Panc1 (cell line): ENCODE data around the gene GAS7. TPM values are rescaled to one million over a fixed set of nuclear protein-coding genes. Genes with fewer than 3 reads are reported as not detected.

Experiments
- ATAC-seq: fragments of 200-7000 bp; cut with Tn5 transposase; 2 replicates; pipeline ENCODE4 v1.9.1; 2020; ENCODE audit warnings: mild to moderate bottlenecking, moderate library complexity
- BruUV-seq: library from RNA; stranded (reverse); fragments of 400-500 nt; replicated peaks from 2 replicates; lab custom pipeline; 2021; lab: Mats Ljungman, UMichigan
- CTCF ChIA-PET: fragments of 300-600 bp; sonication (Branson Sonifier 250); formaldehyde crosslinking; loops from one replicate; lab custom pipeline; 2022; ENCODE audit warnings: antibody characterized with exemption; lab: Charles Lee
- POLR2A ChIA-PET: fragments of 300-600 bp; sonication (Branson Sonifier 250); formaldehyde crosslinking; loops from one replicate; lab custom pipeline; 2022; ENCODE audit warnings: antibody characterized with exemption; lab: Charles Lee
- DNase-seq: peaks from one replicate; pipeline ENCODE4 v3.0.0-alpha.2; 2010; ENCODE audit warnings: low read depth, low spot score
- H3K27ac ChIP-seq: 2 replicates; pipeline ENCODE4 v1.5.1; 2011; ENCODE audit warnings: mild to moderate bottlenecking, low read length, inconsistent platforms
- H3K27me3 ChIP-seq: fragments of 200-500 bp; sonication (Bioruptor generic); 2 replicates; pipeline ENCODE4 v1.6.0; 2014; ENCODE audit warnings: low read length, inconsistent platforms; ENCODE audit not compliant: control insufficient read depth, insufficient read depth
- H3K36me3 ChIP-seq: fragments of 200-500 bp; sonication (Bioruptor generic); 2 replicates; pipeline ENCODE4 v1.5.1; 2014; ENCODE audit warnings: inconsistent platforms, mild to moderate bottlenecking, low read length, moderate library complexity; ENCODE audit not compliant: control insufficient read depth, insufficient read depth
- H3K4me1 ChIP-seq: 2 replicates; pipeline ENCODE4 v1.5.1; 2011; ENCODE audit warnings: inconsistent platforms, mild to moderate bottlenecking, low read length, moderate library complexity; ENCODE audit not compliant: control insufficient read depth, insufficient read depth
- H3K4me3 ChIP-seq, 2 experiments: 2 replicates each; pipeline ENCODE4 v1.5.1; 2011 to 2012; ENCODE audit warnings: low read depth in 2 of 2, low read length in 2 of 2, mild to moderate bottlenecking in 2 of 2, inconsistent platforms in 1 of 2, moderate library complexity in 1 of 2
- H3K9me3 ChIP-seq: fragments of 200-500 bp; sonication (Bioruptor generic); 2 replicates; pipeline ENCODE4 v1.5.1; 2014; ENCODE audit warnings: low read depth, mild to moderate bottlenecking, inconsistent platforms, low read length, moderate library complexity; ENCODE audit not compliant: control insufficient read depth, insufficient read depth
- CTCF ChIP-seq: fragments of 450-650 bp; IDR thresholded peaks from 2 replicates; pipeline ENCODE4 v1.5.1; 2017; ENCODE audit warnings: mild to moderate bottlenecking
- POLR2AphosphoS5 ChIP-seq: IDR thresholded peaks from 2 replicates; pipeline ENCODE4 v1.6.1; 2012; ENCODE audit warnings: mild to moderate bottlenecking, low read depth, low read length, moderate library complexity
- SIN3A ChIP-seq: IDR thresholded peaks from 2 replicates; pipeline ENCODE4 v1.6.1; 2012; ENCODE audit warnings: low read depth, mild to moderate bottlenecking, low read length, moderate library complexity, borderline replicate concordance; ENCODE audit not compliant: insufficient read depth
- TCF7L2 ChIP-seq: IDR thresholded peaks from 2 replicates; pipeline ENCODE4 v1.6.1; 2011; ENCODE audit warnings: mild to moderate bottlenecking, low read depth, low read length, inconsistent platforms
- in situ Hi-C: cut with HindIII; loops from 2 replicates; pipeline ENCODE4 v1.10.0; 2016; ENCODE audit warnings: low sequenced_read_pairs, low pct_unique_long_range_greater_than_20kb
- intact Hi-C: fragments of 100-400 bp; cut with micrococcal nuclease; formaldehyde crosslinking; loops from one replicate; pipeline ENCODE4 v1.10.0; 2022; ENCODE audit not compliant: unreplicated experiment
- total RNA-seq: library from RNA; stranded (reverse); gene quantifications from one replicate; pipeline ENCODE4 v1.2.1, GENCODE V29; 2021; ENCODE audit not compliant: unreplicated experiment
- TF ChIP-seq, protein P1 (sequence below), 2 experiments: IDR thresholded peaks; 2 replicates each; pipeline ENCODE4 v1.6.1; 2011 to 2012; ENCODE audit warnings: low read depth in 2 of 2, control low read depth in 1 of 2, low read length in 1 of 2, mild to moderate bottlenecking in 1 of 2, moderate library complexity in 1 of 2; ENCODE audit not compliant: insufficient read depth in 1 of 2

Gene GAS7
- total RNA-seq, 1 experiment from 2014 or later: 0.05 TPM

- TF ChIP-seq CTCF: no peak
- no peak for TF ChIP-seq TCF7L2
- TF ChIP-seq, protein P1, sequence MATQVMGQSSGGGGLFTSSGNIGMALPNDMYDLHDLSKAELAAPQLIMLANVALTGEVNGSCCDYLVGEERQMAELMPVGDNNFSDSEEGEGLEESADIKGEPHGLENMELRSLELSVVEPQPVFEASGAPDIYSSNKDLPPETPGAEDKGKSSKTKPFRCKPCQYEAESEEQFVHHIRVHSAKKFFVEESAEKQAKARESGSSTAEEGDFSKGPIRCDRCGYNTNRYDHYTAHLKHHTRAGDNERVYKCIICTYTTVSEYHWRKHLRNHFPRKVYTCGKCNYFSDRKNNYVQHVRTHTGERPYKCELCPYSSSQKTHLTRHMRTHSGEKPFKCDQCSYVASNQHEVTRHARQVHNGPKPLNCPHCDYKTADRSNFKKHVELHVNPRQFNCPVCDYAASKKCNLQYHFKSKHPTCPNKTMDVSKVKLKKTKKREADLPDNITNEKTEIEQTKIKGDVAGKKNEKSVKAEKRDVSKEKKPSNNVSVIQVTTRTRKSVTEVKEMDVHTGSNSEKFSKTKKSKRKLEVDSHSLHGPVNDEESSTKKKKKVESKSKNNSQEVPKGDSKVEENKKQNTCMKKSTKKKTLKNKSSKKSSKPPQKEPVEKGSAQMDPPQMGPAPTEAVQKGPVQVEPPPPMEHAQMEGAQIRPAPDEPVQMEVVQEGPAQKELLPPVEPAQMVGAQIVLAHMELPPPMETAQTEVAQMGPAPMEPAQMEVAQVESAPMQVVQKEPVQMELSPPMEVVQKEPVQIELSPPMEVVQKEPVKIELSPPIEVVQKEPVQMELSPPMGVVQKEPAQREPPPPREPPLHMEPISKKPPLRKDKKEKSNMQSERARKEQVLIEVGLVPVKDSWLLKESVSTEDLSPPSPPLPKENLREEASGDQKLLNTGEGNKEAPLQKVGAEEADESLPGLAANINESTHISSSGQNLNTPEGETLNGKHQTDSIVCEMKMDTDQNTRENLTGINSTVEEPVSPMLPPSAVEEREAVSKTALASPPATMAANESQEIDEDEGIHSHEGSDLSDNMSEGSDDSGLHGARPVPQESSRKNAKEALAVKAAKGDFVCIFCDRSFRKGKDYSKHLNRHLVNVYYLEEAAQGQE (IDR thresholded peaks at IDR 0.05; ENCODE audit: insufficient read depth in 1 of 2, low read depth in 2 of 2, low read length in 1 of 2): no peak
- no peak for TF ChIP-seq POLR2AphosphoS5
- H3K27me3 ChIP-seq: no peaks in the 10 kb centered on the region
- intact Hi-C loops (no loop called here), in situ Hi-C loops (no loop called here)
- BruUV-seq: no TSS peak
- H3K9me3 ChIP-seq: no peaks in the 10 kb centered on the region
- no peaks in the 10 kb centered on the region for H3K36me3 ChIP-seq
- ATAC-seq (no peak), DNase-seq (no peak)
- CTCF ChIA-PET: interaction anchor here (0.6 kb wide), 1 partner anchor 27 kb away, joined by 5 read pairs; no protein-coding TSS in a partner anchor
- POLR2A ChIA-PET: no interaction called here
- no peak overlapping the region for H3K4me3 ChIP-seq
- no peak overlapping the region for H3K27ac ChIP-seq
- H3K4me1 ChIP-seq: no peaks in the 10 kb centered on the region
Observed at GRCh38 chr17:9897372-9897968, 300.9 kb downstream of the GAS7 start.

DNA sequence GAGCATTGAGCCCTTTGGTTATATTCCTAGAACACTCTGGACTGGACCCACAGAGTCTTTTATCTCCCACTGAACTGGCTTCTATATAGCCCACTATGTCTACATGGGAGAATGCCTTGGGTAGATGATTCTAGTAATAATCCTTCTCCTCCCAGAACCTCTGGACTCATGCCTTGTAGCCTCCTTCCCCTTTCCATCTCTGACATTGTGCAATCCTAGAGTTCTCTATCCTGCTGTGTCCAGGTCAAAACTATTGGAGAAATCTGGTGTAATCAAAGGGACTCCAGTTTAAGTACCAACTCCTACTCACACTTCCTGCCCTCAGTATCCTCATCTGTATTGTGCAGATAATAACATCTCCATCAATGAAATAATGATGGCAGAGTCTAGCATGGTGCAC lies 302.5 kb downstream of the GAS7 start:
- no peaks in the 10 kb centered on the region for H3K9me3 ChIP-seq
- TF ChIP-seq, protein P1 (IDR thresholded peaks at IDR 0.05; ENCODE audit: insufficient read depth in 1 of 2, low read depth in 2 of 2, low read length in 1 of 2): no peak
- no peak for TF ChIP-seq SIN3A
- no peak for TF ChIP-seq CTCF
- TF ChIP-seq POLR2AphosphoS5: no peak
- no peak for TF ChIP-seq TCF7L2
- in situ Hi-C loops: no loop called here
- BruUV-seq: no TSS peak
- H3K27ac ChIP-seq: no peak overlapping the region
- no peaks in the 10 kb centered on the region for H3K27me3 ChIP-seq
- ATAC-seq: no peak
- H3K4me3 ChIP-seq: no peak overlapping the region
- no peaks in the 10 kb centered on the region for H3K4me1 ChIP-seq
- ChIA-PET CTCF (no interaction called here), POLR2A (no interaction called here)
- intact Hi-C loops: no loop called here
- DNase-seq: no peak
- H3K36me3 ChIP-seq: no peaks in the 10 kb centered on the region
